Endothelial cell of umbilical vein (primary cell): ENCODE data around the gene RAC2. TPM values are rescaled to one million over a fixed set of nuclear protein-coding genes. Genes with fewer than 3 reads are reported as not detected.

Experiments used
- BruUV-seq: library from RNA; stranded (reverse); fragments of 400-500 nt; replicated peaks from 2 replicates; lab custom pipeline; 2021; lab: Mats Ljungman, UMichigan
- CTCF ChIA-PET: fragments of 300-600, 350-600 bp; sonication (Branson Sonifier 250); formaldehyde crosslinking; loops from one replicate; lab custom pipeline; 2021; ENCODE audit warnings: antibody characterized with exemption, inconsistent platforms; lab: Charles Lee
- POLR2A ChIA-PET: fragments of 300-600, 350-600 bp; sonication (Branson Sonifier 250); formaldehyde crosslinking; loops from one replicate; lab custom pipeline; 2021; ENCODE audit warnings: antibody characterized with exemption, inconsistent platforms; lab: Charles Lee
- DNase-seq: peaks from one replicate; pipeline ENCODE4 v3.0.0-alpha.2; 2011; ENCODE audit warnings: low read depth, low spot score
- FAIRE-seq: peaks from 2 replicates; lab custom pipeline; 2011; peaks lifted over from hg19 to GRCh38; lab: Jason Lieb, UNC
- H2AFZ ChIP-seq: 2 replicates; pipeline ENCODE4 v1.6.0; 2012; ENCODE audit warnings: low read depth, low read length, control low read depth, inconsistent platforms
- H3K27ac ChIP-seq: 2 replicates; pipeline ENCODE4 v1.5.1; 2011; ENCODE audit warnings: low read depth, mild to moderate bottlenecking, control low read depth, low read length, moderate library complexity; ENCODE audit not compliant: insufficient read depth
- H3K27me3 ChIP-seq, 2 experiments: 2 replicates each; pipeline versions ENCODE4 v1.6.0 to v1.6.1; 2011; ENCODE audit warnings: low read length in 2 of 2, mixed read lengths in 1 of 2; ENCODE audit not compliant: control insufficient read depth in 2 of 2, insufficient read depth in 2 of 2
- H3K36me3 ChIP-seq, 2 experiments: 2 replicates in 1 of 2; 3 replicates in 1 of 2; pipeline ENCODE4 v1.5.1; 2011; ENCODE audit warnings: low read length in 2 of 2, mild to moderate bottlenecking in 1 of 2, moderate library complexity in 1 of 2; ENCODE audit not compliant: control insufficient read depth in 2 of 2, insufficient read depth in 2 of 2; ENCODE audit errors: extremely low read depth in 1 of 2
- H3K4me1 ChIP-seq: 3 replicates; pipeline ENCODE4 v1.5.1; 2011; ENCODE audit warnings: mild to moderate bottlenecking, low read length; ENCODE audit not compliant: control insufficient read depth, insufficient read depth; ENCODE audit errors: extremely low read depth
- H3K4me2 ChIP-seq: 2 replicates; pipeline ENCODE4 v1.6.1; 2011; ENCODE audit warnings: low read length, control low read depth, mixed read lengths; ENCODE audit not compliant: insufficient read depth
- H3K4me3 ChIP-seq, 3 experiments: fragments of 200-600 bp in 1 of 3; sonication (generic), shearing (Covaris generic) in 1 of 3; replicated peaks in 1 of 3; 2 replicates each; pipeline ENCODE4 v1.5.1; 2011 to 2016; ENCODE audit warnings: control low read depth in 3 of 3, low read length in 3 of 3, mild to moderate bottlenecking in 2 of 3, inconsistent platforms in 1 of 3, low read depth in 1 of 3, moderate library complexity in 1 of 3; ENCODE audit not compliant: insufficient read depth in 1 of 3
- H3K79me2 ChIP-seq: 2 replicates; pipeline ENCODE4 v1.6.0; 2012; ENCODE audit warnings: low read length, inconsistent platforms; ENCODE audit not compliant: control insufficient read depth, insufficient read depth
- H3K9ac ChIP-seq: replicated peaks from 2 replicates; pipeline ENCODE3; 2011; ENCODE audit warnings: low read length, control low read depth; ENCODE audit not compliant: insufficient read depth; ENCODE audit errors: extremely low read depth
- H3K9me1 ChIP-seq: replicated peaks from 3 replicates; pipeline ENCODE4 v1.6.0; 2011; ENCODE audit warnings: mild to moderate bottlenecking, low read length; ENCODE audit not compliant: control insufficient read depth, insufficient read depth; ENCODE audit errors: extremely low read depth
- H3K9me3 ChIP-seq: replicated peaks from 2 replicates; pipeline ENCODE4 v1.5.1; 2012; ENCODE audit warnings: low read length, inconsistent platforms; ENCODE audit not compliant: control insufficient read depth, insufficient read depth
- H4K20me1 ChIP-seq: replicated peaks from 2 replicates; pipeline ENCODE3; 2011; ENCODE audit warnings: mild to moderate bottlenecking, low read length; ENCODE audit not compliant: control insufficient read depth, insufficient read depth; ENCODE audit errors: extremely low read depth
- EZH2 ChIP-seq: IDR thresholded peaks from 2 replicates; pipeline ENCODE4 v1.6.1; 2012; ENCODE audit warnings: borderline replicate concordance, low read depth, mild to moderate bottlenecking, moderate library complexity, low read length, inconsistent platforms; ENCODE audit not compliant: severe bottlenecking
- GATA2 ChIP-seq: IDR thresholded peaks from 2 replicates; pipeline ENCODE4 v1.7.0; 2011; ENCODE audit warnings: low read depth, mild to moderate bottlenecking, moderate library complexity, mixed read lengths, low read length; ENCODE audit not compliant: insufficient read length, insufficient read depth
- MYC ChIP-seq: IDR thresholded peaks from one replicate; pipeline ENCODE4 v1.6.1; 2011; ENCODE audit warnings: mild to moderate bottlenecking, low read depth, low read length
- POLR2A ChIP-seq: IDR thresholded peaks from 2 replicates; pipeline ENCODE4 v1.6.1; 2012; ENCODE audit warnings: low read depth, mild to moderate bottlenecking, control low read depth, low read length
- POLR2AphosphoS5 ChIP-seq: IDR thresholded peaks from 2 replicates; pipeline ENCODE4 v1.6.1; 2012; ENCODE audit warnings: low read depth, mild to moderate bottlenecking, control low read depth, low read length, moderate library complexity; ENCODE audit not compliant: insufficient read depth
- dilution Hi-C: fragments of 300-500 bp; cut with MboI; formaldehyde crosslinking; loops from one replicate; pipeline ENCODE4 v1.15.0; 2019; ENCODE audit warnings: low sequenced_read_pairs; ENCODE audit not compliant: extremely low pct_ligation_motif_present
- intact Hi-C: fragments of 100-400 bp; cut with micrococcal nuclease; formaldehyde crosslinking; loops from one replicate; pipeline ENCODE4 v1.10.0; 2022
- polyA plus RNA-seq, 4 experiments: library from polyadenylated mRNA; depleted of rRNA in 3 of 4; stranded (reverse) in 3 of 4; unstranded in 1 of 4; fragments of >200 nt; gene quantifications; 2 replicates each; pipeline versions ENCODE4 v1.2.1 to v1.2.3, GENCODE V29; 2011 to 2012; ENCODE audit warnings: missing spikeins in 1 of 4
- total RNA-seq: library from RNA; stranded (reverse); gene quantifications from 2 replicates; pipeline ENCODE4 v1.2.3, GENCODE V29; 2021
- TF ChIP-seq, protein P1 (sequence below): IDR thresholded peaks from 2 replicates; pipeline ENCODE4 v1.6.1; 2011; ENCODE audit not compliant: insufficient read depth, insufficient read length
- TF ChIP-seq, protein P2 (sequence below), 2 donors: IDR thresholded peaks; 1 replicate in 1 of 2; 2 replicates in 1 of 2; pipeline ENCODE4 v1.5.1; 2011; ENCODE audit warnings: low read length in 2 of 2, mild to moderate bottlenecking in 2 of 2, moderate library complexity in 2 of 2, control low read depth in 1 of 2, inconsistent platforms in 1 of 2, low read depth in 1 of 2; ENCODE audit not compliant: insufficient read depth in 1 of 2; ENCODE audit errors: extremely low read depth in 1 of 2

RAC2 gene
- total and polyA plus RNA-seq, 2 donors (not counting 3 experiments of a cell fraction or from before 2014, with no cell fraction given): 122 to 181 TPM

GRCh38 chr22:37285937-37286336, 41.9 kb upstream of the RAC2 start:
- Histone ChIP-seq H3K4me1 (peaks cover 10% of the 10 kb centered on the region), H3K36me3 (no peaks in the 10 kb centered on the region), H4K20me1 (no peaks in the 10 kb centered on the region), H3K9me1 (no peaks in the 10 kb centered on the region), H3K4me3 (no peak overlapping the region), H3K4me2 (no peak overlapping the region), H3K27ac (no peak overlapping the region), H3K9me3 (no peaks in the 10 kb centered on the region), H3K27me3 (peaks cover 2 to 4% of the 10 kb centered on the region in 2 experiments), H3K9ac (no peak overlapping the region), H2AFZ (no peak overlapping the region), H3K79me2 (no peaks in the 10 kb centered on the region)
- no peak for TF ChIP-seq GATA2
- POLR2A ChIA-PET: no interaction called here
- intact Hi-C loops: no loop called here
- no TSS peak for BruUV-seq
- FAIRE-seq (no peak), DNase-seq (no peak)
- dilution Hi-C loops: no loop called here
- CTCF ChIA-PET: interaction anchor here (1.9 kb wide), 1 partner anchor 18 kb away, joined by 4 read pairs; no protein-coding TSS in a partner anchor

GRCh38 chr22:37284805-37285355, 40.8 kb upstream of the RAC2 start:
- intact Hi-C loops: no loop called here
- dilution Hi-C loops: no loop called here
- no peak for FAIRE-seq

More at GRCh38 chr22:37284805-37285355, 40.8 kb upstream of the RAC2 start:
- Histone ChIP-seq H3K9me1 (no peaks in the 10 kb centered on the region), H4K20me1 (no peaks in the 10 kb centered on the region), H3K79me2 (no peaks in the 10 kb centered on the region), H3K27me3 (peaks cover 2 to 4% of the 10 kb centered on the region in 2 experiments), H3K4me3 (no peak overlapping the region), H3K4me1 (peaks cover 10% of the 10 kb centered on the region), H3K36me3 (no peaks in the 10 kb centered on the region), H3K4me2 (no peak overlapping the region), H3K27ac (no peak overlapping the region), H3K9me3 (no peaks in the 10 kb centered on the region), H2AFZ (no peak overlapping the region), H3K9ac (no peak overlapping the region)
- ChIA-PET CTCF (interaction anchor here (0.8 to 1.1 kb wide), 4 partner anchors 14 to 26 kb away, joined by 3 to 5 read pairs (median 4); no protein-coding TSS in a partner anchor), POLR2A (no interaction called here)
- DNase-seq: no peak
- no peak for TF ChIP-seq EZH2
- TF ChIP-seq, protein P1, sequence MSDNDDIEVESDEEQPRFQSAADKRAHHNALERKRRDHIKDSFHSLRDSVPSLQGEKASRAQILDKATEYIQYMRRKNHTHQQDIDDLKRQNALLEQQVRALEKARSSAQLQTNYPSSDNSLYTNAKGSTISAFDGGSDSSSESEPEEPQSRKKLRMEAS: no peak
- no peak for TF ChIP-seq GATA2
- TF ChIP-seq POLR2A: no peak
- TF ChIP-seq, protein P2, sequence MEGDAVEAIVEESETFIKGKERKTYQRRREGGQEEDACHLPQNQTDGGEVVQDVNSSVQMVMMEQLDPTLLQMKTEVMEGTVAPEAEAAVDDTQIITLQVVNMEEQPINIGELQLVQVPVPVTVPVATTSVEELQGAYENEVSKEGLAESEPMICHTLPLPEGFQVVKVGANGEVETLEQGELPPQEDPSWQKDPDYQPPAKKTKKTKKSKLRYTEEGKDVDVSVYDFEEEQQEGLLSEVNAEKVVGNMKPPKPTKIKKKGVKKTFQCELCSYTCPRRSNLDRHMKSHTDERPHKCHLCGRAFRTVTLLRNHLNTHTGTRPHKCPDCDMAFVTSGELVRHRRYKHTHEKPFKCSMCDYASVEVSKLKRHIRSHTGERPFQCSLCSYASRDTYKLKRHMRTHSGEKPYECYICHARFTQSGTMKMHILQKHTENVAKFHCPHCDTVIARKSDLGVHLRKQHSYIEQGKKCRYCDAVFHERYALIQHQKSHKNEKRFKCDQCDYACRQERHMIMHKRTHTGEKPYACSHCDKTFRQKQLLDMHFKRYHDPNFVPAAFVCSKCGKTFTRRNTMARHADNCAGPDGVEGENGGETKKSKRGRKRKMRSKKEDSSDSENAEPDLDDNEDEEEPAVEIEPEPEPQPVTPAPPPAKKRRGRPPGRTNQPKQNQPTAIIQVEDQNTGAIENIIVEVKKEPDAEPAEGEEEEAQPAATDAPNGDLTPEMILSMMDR (IDR thresholded peaks at IDR 0.05; ENCODE audit: extremely low read depth in 1 of 2, insufficient read depth in 1 of 2, low read depth in 1 of 2, low read length in 2 of 2): no peak
- TF ChIP-seq MYC: no peak
- no peak for TF ChIP-seq POLR2AphosphoS5
- no TSS peak for BruUV-seq
